Rectal smooth muscle tissue (tissue), 1 donor: Measurements from ENCODE around the gene ADRA1B.
"Not testable (repeated sequence)": the region's sequence is repeated elsewhere in the genome, so short reads cannot be mapped to it uniquely, and the experiment has no call there.

ENCODE experiments used
- H3K27ac ChIP-seq: one replicate; pipeline ENCODE4 v1.7.0; 2013; ENCODE audit warnings: low read depth, low read length, inconsistent platforms
- H3K27me3 ChIP-seq: one replicate; pipeline ENCODE4 v1.7.0; 2013; ENCODE audit warnings: low read length; ENCODE audit not compliant: control insufficient read depth, insufficient read depth
- H3K36me3 ChIP-seq: one replicate; pipeline ENCODE4 v1.7.0; 2013; ENCODE audit warnings: low read length; ENCODE audit not compliant: control insufficient read depth, insufficient read depth
- H3K4me1 ChIP-seq: one replicate; pipeline ENCODE4 v1.7.0; 2013; ENCODE audit warnings: low read length; ENCODE audit not compliant: control insufficient read depth, insufficient read depth
- H3K4me3 ChIP-seq: one replicate; pipeline ENCODE4 v1.7.0; 2013; ENCODE audit warnings: low read length
- H3K9ac ChIP-seq: one replicate; pipeline ENCODE4 v1.7.0; 2013; ENCODE audit warnings: low read length

The ADRA1B gene

DNA sequence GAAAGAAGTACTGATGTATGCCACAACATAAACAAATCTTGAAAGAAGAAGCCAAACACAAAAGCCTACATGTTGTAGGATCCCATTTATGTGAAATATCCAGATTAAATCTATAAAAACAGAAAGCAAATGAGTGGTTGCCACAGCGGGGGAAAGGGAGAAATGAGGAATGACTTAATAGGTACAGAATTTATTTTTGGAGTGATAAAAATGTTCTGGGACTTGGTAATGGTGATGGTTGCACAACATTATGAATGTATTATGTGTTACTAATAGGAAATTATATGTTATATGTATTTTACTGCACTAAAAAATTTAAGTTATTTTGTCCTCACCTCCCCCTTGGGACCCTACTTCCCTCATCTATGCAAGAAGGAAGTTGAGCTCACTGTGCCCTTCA lies 76.3 kb downstream of the ADRA1B start:
- H3K9ac ChIP-seq = no peak overlapping the region
- H3K4me3 ChIP-seq = no peak overlapping the region
- no peaks in the 10 kb centered on the region for H3K4me1 ChIP-seq
- no peaks in the 10 kb centered on the region for H3K27me3 ChIP-seq
- H3K27ac ChIP-seq = no peak overlapping the region
- no peaks in the 10 kb centered on the region for H3K36me3 ChIP-seq

GRCh38 chr5:159993194-159993593 lies 76.9 kb downstream of the ADRA1B start:
- no peaks in the 10 kb centered on the region for H3K36me3 ChIP-seq
- no peak overlapping the region for H3K27ac ChIP-seq
- H3K4me3 ChIP-seq = no peak overlapping the region
- no peak overlapping the region for H3K9ac ChIP-seq
- no peaks in the 10 kb centered on the region for H3K4me1 ChIP-seq
- H3K27me3 ChIP-seq = no peaks in the 10 kb centered on the region

DNA sequence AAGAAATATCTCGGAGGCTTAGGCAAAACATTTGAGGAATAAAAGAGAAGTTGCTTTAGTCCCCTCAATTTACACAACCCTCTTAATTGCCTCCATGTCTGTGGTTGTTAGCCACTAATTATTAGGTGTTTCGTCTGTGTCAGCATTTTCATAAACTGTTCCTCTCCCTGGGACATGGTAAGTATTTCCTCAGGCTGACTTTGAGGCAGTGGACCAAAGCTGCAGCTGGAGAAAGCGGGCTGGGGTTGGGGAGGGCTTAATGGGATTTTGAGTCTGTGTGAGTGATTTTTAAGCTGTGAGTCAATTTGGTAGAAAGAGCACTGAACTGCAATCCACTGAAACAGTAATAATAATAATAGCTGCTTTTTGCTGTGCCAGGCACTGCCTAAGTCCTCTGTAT lies 79.6 kb downstream of the ADRA1B start:
- no peaks in the 10 kb centered on the region for H3K4me1 ChIP-seq

DNA sequence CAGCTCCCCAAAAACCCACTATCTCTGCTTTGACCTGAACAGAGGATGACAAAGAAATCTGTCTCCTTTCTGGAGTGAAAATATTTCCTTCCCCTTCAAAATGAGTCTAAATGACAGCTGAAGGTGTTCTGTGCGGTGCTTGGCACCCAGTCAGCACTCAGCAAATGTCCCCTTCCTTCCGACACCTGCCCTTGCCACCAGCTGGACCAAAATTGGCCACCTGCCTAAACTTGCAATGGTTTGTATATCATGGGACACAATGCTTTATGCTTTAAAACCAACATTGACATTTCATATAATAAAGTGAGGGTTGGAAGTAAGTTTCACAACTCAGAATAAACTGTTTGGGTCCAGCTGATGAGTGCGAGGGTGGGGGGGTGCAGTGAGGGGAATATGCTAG lies 85.2 kb downstream of the ADRA1B start:
- Histone ChIP-seq H3K4me1 (no peaks in the 10 kb centered on the region), H3K36me3 (no peaks in the 10 kb centered on the region), H3K4me3 (no peak overlapping the region), H3K27ac (no peak overlapping the region), H3K27me3 (no peaks in the 10 kb centered on the region), H3K9ac (no peak overlapping the region)

More for the DNA sequence above, 79.6 kb downstream of the ADRA1B start:
- Histone ChIP-seq H3K27me3 (no peaks in the 10 kb centered on the region), H3K27ac (no peak overlapping the region), H3K4me3 (no peak overlapping the region), H3K9ac (no peak overlapping the region), H3K36me3 (no peaks in the 10 kb centered on the region)

- peaks cover 2% of the 10 kb centered on the region for H3K4me1 ChIP-seq
- no peak overlapping the region for H3K9ac ChIP-seq
- no peak overlapping the region for H3K4me3 ChIP-seq
- no peaks in the 10 kb centered on the region for H3K27me3 ChIP-seq
- no peak overlapping the region for H3K27ac ChIP-seq
- H3K36me3 ChIP-seq = no peaks in the 10 kb centered on the region
These were observed 91.2 kb downstream of the ADRA1B start for GRCh38 chr5:160007514-160007913.

GRCh38 chr5:160008529-160008876 lies 92.2 kb downstream of the ADRA1B start:
- H3K27ac ChIP-seq, H3K9ac ChIP-seq, H3K36me3 ChIP-seq, H3K4me1 ChIP-seq, H3K27me3 ChIP-seq: not testable (repeated sequence)
- H3K4me3 ChIP-seq = peak overlapping the region; percentile 85

- H3K36me3 ChIP-seq = no peaks in the 10 kb centered on the region
These were observed 92.8 kb downstream of the ADRA1B start, which contains the start of gene TTC1 for GRCh38 chr5:160008877-160009590. TSS of gene TTC1 (plus strand) at chr5:160009139. CDS start at chr5:160010529, 1,390 bp downstream.

DNA sequence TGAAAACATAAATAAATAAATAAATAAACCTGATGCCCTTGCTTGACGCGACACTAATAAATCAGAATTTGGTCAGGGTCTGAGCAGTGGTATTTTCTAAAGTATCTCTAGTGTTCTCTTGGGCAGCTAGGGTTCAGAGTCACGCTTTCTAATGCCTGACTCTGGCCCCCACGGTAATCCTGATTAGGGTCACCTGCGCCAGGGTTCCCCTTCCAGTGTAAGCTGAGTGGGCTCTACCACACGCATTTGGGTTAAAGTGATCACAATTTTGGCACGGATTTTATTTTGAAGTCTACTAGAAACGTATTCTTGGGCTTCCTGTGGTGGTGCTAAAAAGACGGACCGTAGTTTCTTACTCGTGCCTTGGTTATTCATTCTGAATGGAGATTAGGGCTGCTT lies 93.3 kb downstream of the ADRA1B start:
- Histone ChIP-seq H3K4me3 (peak overlapping the region; percentile 85), H3K27me3 (no peaks in the 10 kb centered on the region), H3K27ac (no peak overlapping the region), H3K4me1 (peaks cover 2% of the 10 kb centered on the region), H3K9ac (peak overlapping the region; percentile 33), H3K36me3 (no peaks in the 10 kb centered on the region)

More at GRCh38 chr5:160008877-160009590, 92.8 kb downstream of the ADRA1B start, which contains the start of gene TTC1:
- Histone ChIP-seq H3K27ac (peak within 1 kb of the TSS; percentile 57), H3K4me1 (peaks cover 2% of the 10 kb centered on the region), H3K27me3 (no peaks in the 10 kb centered on the region), H3K9ac (peak within 1 kb of the TSS; percentile 33), H3K4me3 (peak within 1 kb of the TSS; percentile 85)

GRCh38 chr5:160011471-160011870 lies 95.2 kb downstream of the ADRA1B start:
- H3K36me3 ChIP-seq = no peaks in the 10 kb centered on the region

GRCh38 chr5:160014197-160014596 lies 97.9 kb downstream of the ADRA1B start:
- H3K27ac ChIP-seq, H3K4me3 ChIP-seq, H3K27me3 ChIP-seq, H3K9ac ChIP-seq, H3K36me3 ChIP-seq, H3K4me1 ChIP-seq: not testable (repeated sequence)

More at GRCh38 chr5:160011471-160011870, 95.2 kb downstream of the ADRA1B start:
- peaks cover 2% of the 10 kb centered on the region for H3K4me1 ChIP-seq
- no peak overlapping the region for H3K4me3 ChIP-seq
- H3K27me3 ChIP-seq = no peaks in the 10 kb centered on the region
- no peak overlapping the region for H3K27ac ChIP-seq
- H3K9ac ChIP-seq = no peak overlapping the region

GRCh38 chr5:160018945-160019625 lies 102.8 kb downstream of the ADRA1B start:
- peaks cover 4% of the 10 kb centered on the region for H3K36me3 ChIP-seq
- no peaks in the 10 kb centered on the region for H3K27me3 ChIP-seq
- no peaks in the 10 kb centered on the region for H3K4me1 ChIP-seq
- H3K27ac ChIP-seq = no peak overlapping the region
- no peak overlapping the region for H3K9ac ChIP-seq
- H3K4me3 ChIP-seq = no peak overlapping the region

DNA sequence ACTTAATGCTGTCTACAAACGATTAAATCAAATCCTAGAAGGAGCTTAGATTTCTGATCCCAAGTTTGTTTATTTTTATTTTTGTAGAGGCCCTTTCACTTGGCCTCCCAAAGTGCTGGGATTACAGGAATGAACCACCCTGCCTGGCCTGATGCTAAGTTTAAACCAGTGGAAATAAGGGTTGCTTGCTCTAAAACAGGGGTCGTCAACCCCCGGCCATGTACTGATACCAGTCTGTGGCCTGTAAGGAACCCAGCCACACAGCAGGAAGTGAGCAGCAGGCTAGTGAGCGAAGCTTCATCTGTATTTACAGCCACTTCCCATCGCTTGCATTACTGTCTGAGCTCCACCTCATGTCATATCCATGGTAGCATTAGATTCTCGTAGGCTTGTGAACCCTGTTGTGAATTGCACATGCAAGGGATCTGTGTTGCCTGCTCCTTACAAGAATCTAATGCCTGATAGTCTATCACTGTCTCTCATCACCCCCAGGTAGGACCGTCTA lies 104.0 kb downstream of the ADRA1B start:
- Histone ChIP-seq H3K9ac (no peak overlapping the region), H3K27ac (no peak overlapping the region), H3K4me1 (no peaks in the 10 kb centered on the region), H3K36me3 (peaks cover 4% of the 10 kb centered on the region), H3K27me3 (no peaks in the 10 kb centered on the region), H3K4me3 (no peak overlapping the region)
